HepG2 (cell line): ENCODE measurements around the gene AOX1. TPM values are rescaled to one million over a fixed set of nuclear protein-coding genes. Genes with fewer than 3 reads are reported as not detected.
A peak's percentile ranks its signal among the peaks of the same experiment; 100 is the strongest.

Source experiments
- CREM ChIP-seq, 2 experiments: sonication (generic) in 1 of 2; formaldehyde crosslinking in 1 of 2; IDR thresholded peaks; 2 replicates each; pipeline versions ENCODE4 v1.4.0 to v1.6.1; 2016 to 2020; ENCODE audit warnings: antibody characterized with exemption in 1 of 2, mild to moderate bottlenecking in 1 of 2, missing genetic modification reagents in 1 of 2
- EP300 ChIP-seq, 3 experiments: sonication (generic) in 1 of 3; formaldehyde crosslinking in 1 of 3; IDR thresholded peaks; 2 replicates each; pipeline versions ENCODE4 v1.5.1 to v1.6.1; 2011 to 2020; ENCODE audit warnings: low read depth in 2 of 3, low read length in 2 of 3, borderline replicate concordance in 1 of 3, improper control_type of control experiment in 1 of 3, mild to moderate bottlenecking in 1 of 3, missing genetic modification reagents in 1 of 3, moderate library complexity in 1 of 3
- SNRNP70 ChIP-seq: fragments of 200-400 bp; formaldehyde crosslinking; IDR thresholded peaks from 2 replicates; pipeline ENCODE4 v1.6.1; 2017; ENCODE audit warnings: mild to moderate bottlenecking, low read depth, low read length, moderate library complexity
- TCF7L2 ChIP-seq: IDR thresholded peaks from 2 replicates; pipeline ENCODE4 v1.6.1; 2011; ENCODE audit warnings: mild to moderate bottlenecking, low read depth, low read length, moderate library complexity
- ZNF343 ChIP-seq: sonication (generic); formaldehyde crosslinking; IDR thresholded peaks from 2 replicates; pipeline ENCODE4 v1.4.0; 2020; ENCODE audit warnings: mild to moderate bottlenecking, missing genetic modification reagents
- polyA plus RNA-seq, 8 experiments: library from polyadenylated mRNA; depleted of rRNA in 3 of 8; stranded (reverse) in 7 of 8; unstranded in 1 of 8; fragments of >200 nt; fragmentation: Illumina TruSeq in 4 of 8; extraction: Trizol in 4 of 8; gene quantifications; 2 replicates each; pipeline versions ENCODE4 v1.2.1 to v1.2.3, GENCODE V29; 2011 to 2016; ENCODE audit warnings: low read depth in 4 of 8, missing spikeins in 1 of 8, mixed read lengths in 1 of 8; ENCODE audit not compliant: insufficient read depth in 1 of 8
- total RNA-seq, 5 experiments: library from RNA; depleted of rRNA; stranded (reverse); fragments of >200 nt; fragmentation: Illumina TruSeq; extraction: Trizol; gene quantifications; 2 replicates each; pipeline ENCODE4 v1.2.3, GENCODE V29; 2016; ENCODE audit warnings: low read depth in 1 of 5
- TF ChIP-seq, protein P1 (sequence below): sonication (generic); formaldehyde crosslinking; IDR thresholded peaks from 2 replicates; pipeline ENCODE4 v1.5.0; 2020; ENCODE audit warnings: missing genetic modification reagents
- TF ChIP-seq, protein P2 (sequence below): sonication (generic); formaldehyde crosslinking; IDR thresholded peaks from 2 replicates; pipeline ENCODE4 v1.5.1; 2020; ENCODE audit warnings: missing genetic modification reagents, mild to moderate bottlenecking, borderline replicate concordance
- TF ChIP-seq, protein P3 (sequence below): sonication (generic); formaldehyde crosslinking; conservative IDR thresholded peaks from 2 replicates; pipeline ENCODE4 v1.4.0; 2020; ENCODE audit warnings: missing genetic modification reagents
- TF ChIP-seq, protein P4 (sequence below): IDR thresholded peaks from 2 replicates; pipeline ENCODE4 v1.6.1; 2012; ENCODE audit warnings: low read depth, low read length, improper control_type of control experiment
- TF ChIP-seq, protein P5 (sequence below): sonication (generic); formaldehyde crosslinking; IDR thresholded peaks from 2 replicates; pipeline ENCODE4 v1.8.1; 2022; ENCODE audit warnings: low read depth, mild to moderate bottlenecking, missing genetic modification reagents
- TF ChIP-seq, protein P6 (sequence below): sonication (generic); formaldehyde crosslinking; IDR thresholded peaks from 2 replicates; pipeline ENCODE4 v1.8.1; 2023; ENCODE audit warnings: missing genetic modification reagents, inconsistent platforms, borderline replicate concordance

AOX1 gene
- total and polyA plus RNA-seq, 2 of the 13 experiments (the other 11 are each of a cell fraction or from before 2014, with no cell fraction given) = 9.2 to 18.0 TPM

DNA sequence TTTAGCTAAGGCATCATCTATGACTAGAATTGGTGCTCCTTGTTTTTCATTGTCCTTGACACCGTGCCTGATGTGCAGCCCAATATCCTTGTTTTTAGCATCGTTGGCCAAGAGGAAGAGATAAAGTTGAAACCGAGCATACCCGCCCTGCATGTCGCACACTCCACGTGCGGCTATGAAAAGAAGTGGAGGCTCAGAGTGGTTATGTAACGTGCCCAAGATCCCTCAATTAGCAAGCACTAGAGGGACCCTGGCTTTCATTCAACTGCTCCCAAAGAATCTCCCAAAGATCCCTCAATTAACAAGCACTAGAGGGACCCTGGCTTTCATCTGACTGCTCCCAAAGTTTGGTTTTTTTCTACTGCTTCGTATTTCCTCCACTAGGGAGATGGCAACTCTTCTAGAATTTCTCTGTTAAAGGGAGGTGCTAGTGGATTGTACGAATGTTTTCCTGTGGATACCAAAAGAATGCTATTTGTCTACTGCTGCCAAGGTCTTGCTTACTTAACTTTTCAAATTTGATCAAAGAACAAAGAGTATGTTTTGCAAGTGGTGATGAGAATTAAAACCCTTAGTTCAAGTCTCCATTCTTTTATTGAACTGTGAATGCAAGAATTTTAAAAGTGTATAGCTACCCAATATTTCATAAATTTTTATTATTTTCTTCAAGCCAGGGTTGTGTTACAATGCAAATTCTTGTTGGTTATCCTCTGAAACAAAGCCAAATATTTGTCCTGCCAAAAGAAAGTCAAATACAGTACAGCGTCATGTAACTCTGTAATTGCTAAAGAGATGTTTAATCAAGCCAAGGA lies 92.1 kb downstream of the AOX1 start (continued):
- TF ChIP-seq, protein P1, sequence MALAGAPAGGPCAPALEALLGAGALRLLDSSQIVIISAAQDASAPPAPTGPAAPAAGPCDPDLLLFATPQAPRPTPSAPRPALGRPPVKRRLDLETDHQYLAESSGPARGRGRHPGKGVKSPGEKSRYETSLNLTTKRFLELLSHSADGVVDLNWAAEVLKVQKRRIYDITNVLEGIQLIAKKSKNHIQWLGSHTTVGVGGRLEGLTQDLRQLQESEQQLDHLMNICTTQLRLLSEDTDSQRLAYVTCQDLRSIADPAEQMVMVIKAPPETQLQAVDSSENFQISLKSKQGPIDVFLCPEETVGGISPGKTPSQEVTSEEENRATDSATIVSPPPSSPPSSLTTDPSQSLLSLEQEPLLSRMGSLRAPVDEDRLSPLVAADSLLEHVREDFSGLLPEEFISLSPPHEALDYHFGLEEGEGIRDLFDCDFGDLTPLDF (CRISPR knock-in tag) = no peak
- TF ChIP-seq, protein P2, sequence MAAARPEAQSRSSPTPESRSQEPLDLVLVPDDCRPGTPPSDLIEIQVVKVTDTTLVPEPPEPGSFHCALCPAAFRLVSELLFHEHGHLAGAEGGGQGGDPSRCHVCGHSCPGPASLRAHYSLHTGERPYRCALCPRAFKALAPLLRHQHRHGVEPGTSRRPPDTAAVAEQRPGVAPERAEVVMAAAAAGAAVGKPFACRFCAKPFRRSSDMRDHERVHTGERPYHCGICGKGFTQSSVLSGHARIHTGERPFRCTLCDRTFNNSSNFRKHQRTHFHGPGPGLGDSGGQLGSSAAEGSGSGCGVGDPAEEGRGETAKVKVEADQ (CRISPR knock-in tag) = no peak
- TF ChIP-seq EP300 (IDR thresholded peaks at IDR 0.05; ENCODE audit: low read depth in 2 of 2, low read length in 2 of 2) (peak in 1 of 2 experiments; percentile 35; a peak in 1 of 4 replicates), EP300 (CRISPR knock-in tag; IDR thresholded peaks at IDR 0.05; ENCODE audit: borderline replicate concordance) (no peak), CREM (IDR thresholded peaks at IDR 0.05) (0 out of 2 replicates have a peak, but pooled peaks have one; percentile 25), CREM (CRISPR knock-in tag; IDR thresholded peaks at IDR 0.05) (no peak), ZNF343 (no peak), TCF7L2 (no peak), SNRNP70 (no peak)
- TF ChIP-seq, protein P3, sequence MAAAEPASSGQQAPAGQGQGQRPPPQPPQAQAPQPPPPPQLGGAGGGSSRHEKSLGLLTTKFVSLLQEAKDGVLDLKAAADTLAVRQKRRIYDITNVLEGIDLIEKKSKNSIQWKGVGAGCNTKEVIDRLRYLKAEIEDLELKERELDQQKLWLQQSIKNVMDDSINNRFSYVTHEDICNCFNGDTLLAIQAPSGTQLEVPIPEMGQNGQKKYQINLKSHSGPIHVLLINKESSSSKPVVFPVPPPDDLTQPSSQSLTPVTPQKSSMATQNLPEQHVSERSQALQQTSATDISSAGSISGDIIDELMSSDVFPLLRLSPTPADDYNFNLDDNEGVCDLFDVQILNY (CRISPR knock-in tag) = no peak
- TF ChIP-seq, protein P4, sequence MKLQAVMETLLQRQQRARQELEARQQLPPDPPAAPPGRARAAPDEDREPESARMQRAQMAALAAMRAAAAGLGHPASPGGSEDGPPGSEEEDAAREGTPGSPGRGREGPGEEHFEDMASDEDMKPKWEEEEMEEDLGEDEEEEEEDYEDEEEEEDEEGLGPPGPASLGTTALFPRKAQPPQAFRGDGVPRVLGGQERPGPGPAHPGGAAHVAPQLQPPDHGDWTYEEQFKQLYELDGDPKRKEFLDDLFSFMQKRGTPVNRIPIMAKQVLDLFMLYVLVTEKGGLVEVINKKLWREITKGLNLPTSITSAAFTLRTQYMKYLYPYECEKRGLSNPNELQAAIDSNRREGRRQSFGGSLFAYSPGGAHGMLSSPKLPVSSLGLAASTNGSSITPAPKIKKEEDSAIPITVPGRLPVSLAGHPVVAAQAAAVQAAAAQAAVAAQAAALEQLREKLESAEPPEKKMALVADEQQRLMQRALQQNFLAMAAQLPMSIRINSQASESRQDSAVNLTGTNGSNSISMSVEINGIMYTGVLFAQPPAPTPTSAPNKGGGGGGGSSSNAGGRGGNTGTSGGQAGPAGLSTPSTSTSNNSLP = peak; percentile 34; the same call in 1 of the 2 replicates
- TF ChIP-seq, protein P5, sequence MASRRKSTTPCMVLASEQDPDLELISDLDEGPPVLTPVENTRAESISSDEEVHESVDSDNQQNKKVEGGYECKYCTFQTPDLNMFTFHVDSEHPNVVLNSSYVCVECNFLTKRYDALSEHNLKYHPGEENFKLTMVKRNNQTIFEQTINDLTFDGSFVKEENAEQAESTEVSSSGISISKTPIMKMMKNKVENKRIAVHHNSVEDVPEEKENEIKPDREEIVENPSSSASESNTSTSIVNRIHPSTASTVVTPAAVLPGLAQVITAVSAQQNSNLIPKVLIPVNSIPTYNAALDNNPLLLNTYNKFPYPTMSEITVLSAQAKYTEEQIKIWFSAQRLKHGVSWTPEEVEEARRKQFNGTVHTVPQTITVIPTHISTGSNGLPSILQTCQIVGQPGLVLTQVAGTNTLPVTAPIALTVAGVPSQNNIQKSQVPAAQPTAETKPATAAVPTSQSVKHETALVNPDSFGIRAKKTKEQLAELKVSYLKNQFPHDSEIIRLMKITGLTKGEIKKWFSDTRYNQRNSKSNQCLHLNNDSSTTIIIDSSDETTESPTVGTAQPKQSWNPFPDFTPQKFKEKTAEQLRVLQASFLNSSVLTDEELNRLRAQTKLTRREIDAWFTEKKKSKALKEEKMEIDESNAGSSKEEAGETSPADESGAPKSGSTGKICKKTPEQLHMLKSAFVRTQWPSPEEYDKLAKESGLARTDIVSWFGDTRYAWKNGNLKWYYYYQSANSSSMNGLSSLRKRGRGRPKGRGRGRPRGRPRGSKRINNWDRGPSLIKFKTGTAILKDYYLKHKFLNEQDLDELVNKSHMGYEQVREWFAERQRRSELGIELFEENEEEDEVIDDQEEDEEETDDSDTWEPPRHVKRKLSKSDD (CRISPR knock-in tag) = no peak
- TF ChIP-seq, protein P6, sequence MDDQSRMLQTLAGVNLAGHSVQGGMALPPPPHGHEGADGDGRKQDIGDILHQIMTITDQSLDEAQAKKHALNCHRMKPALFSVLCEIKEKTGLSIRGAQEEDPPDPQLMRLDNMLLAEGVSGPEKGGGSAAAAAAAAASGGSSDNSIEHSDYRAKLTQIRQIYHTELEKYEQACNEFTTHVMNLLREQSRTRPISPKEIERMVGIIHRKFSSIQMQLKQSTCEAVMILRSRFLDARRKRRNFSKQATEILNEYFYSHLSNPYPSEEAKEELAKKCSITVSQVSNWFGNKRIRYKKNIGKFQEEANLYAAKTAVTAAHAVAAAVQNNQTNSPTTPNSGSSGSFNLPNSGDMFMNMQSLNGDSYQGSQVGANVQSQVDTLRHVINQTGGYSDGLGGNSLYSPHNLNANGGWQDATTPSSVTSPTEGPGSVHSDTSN (CRISPR knock-in tag) = no peak
